MM.1S (cell line): ENCODE results near the gene FAM120AOS.

ENCODE experiments used
- DNase-seq: peaks from one replicate; pipeline ENCODE4 v3.0.0-alpha.2; 2015
- H2AFZ ChIP-seq: fragments of 300-600 bp; sonication (generic); 2 replicates; pipeline ENCODE4 v1.6.0; 2016; ENCODE audit warnings: antibody characterized with exemption, low read length
- H3F3A ChIP-seq: fragments of 300-600 bp; sonication (generic); 2 replicates; pipeline ENCODE4 v1.6.1; 2016; ENCODE audit warnings: mild to moderate bottlenecking, antibody characterized with exemption, low read length, moderate library complexity, mixed read lengths; ENCODE audit not compliant: insufficient read depth
- H3K27ac ChIP-seq: fragments of 300-600 bp; sonication (generic); 2 replicates; pipeline ENCODE4 v1.5.1; 2016; ENCODE audit warnings: mild to moderate bottlenecking, low read length
- H3K27me3 ChIP-seq: fragments of 300-600 bp; sonication (generic); replicated peaks from 2 replicates; pipeline ENCODE4 v1.6.0; 2016; ENCODE audit warnings: low read length; ENCODE audit not compliant: insufficient read depth
- H3K36me3 ChIP-seq: fragments of 300-600 bp; sonication (generic); replicated peaks from 2 replicates; pipeline ENCODE4 v1.6.1; 2016; ENCODE audit warnings: mild to moderate bottlenecking, low read length, mixed read lengths; ENCODE audit not compliant: insufficient read depth
- H3K4me1 ChIP-seq: fragments of 300-600 bp; sonication (generic); 2 replicates; pipeline ENCODE4 v1.6.1; 2016; ENCODE audit warnings: low read length, mixed read lengths
- H3K4me2 ChIP-seq: fragments of 300-600 bp; sonication (generic); 2 replicates; pipeline ENCODE4 v1.6.0; 2016; ENCODE audit warnings: low read depth, low read length
- H3K4me3 ChIP-seq: fragments of 300-600 bp; sonication (generic); 2 replicates; pipeline ENCODE4 v1.5.1; 2016; ENCODE audit warnings: low read length, mixed read lengths
- H3K79me2 ChIP-seq: fragments of 300-600 bp; sonication (generic); 2 replicates; pipeline ENCODE4 v1.6.1; 2016; ENCODE audit warnings: mixed run types, low read length, mixed read lengths
- H3K9ac ChIP-seq: fragments of 300-600 bp; sonication (generic); 2 replicates; pipeline ENCODE4 v1.6.1; 2016; ENCODE audit warnings: low read length, mixed read lengths
- H3K9me2 ChIP-seq: fragments of 300-600 bp; sonication (generic); replicated peaks from 2 replicates; pipeline ENCODE4 v1.6.1; 2016; ENCODE audit warnings: mild to moderate bottlenecking, low read length, mixed read lengths; ENCODE audit not compliant: insufficient read depth
- H3K9me3 ChIP-seq: fragments of 300-600 bp; sonication (generic); replicated peaks from 2 replicates; pipeline ENCODE4 v1.6.1; 2016; ENCODE audit warnings: mild to moderate bottlenecking, low read length, mixed read lengths; ENCODE audit not compliant: insufficient read depth
- H4K20me1 ChIP-seq: fragments of 300-600 bp; sonication (generic); 2 replicates; pipeline ENCODE4 v1.6.1; 2016; ENCODE audit warnings: mild to moderate bottlenecking, low read length, moderate library complexity, mixed read lengths; ENCODE audit not compliant: insufficient read depth
- CTCF ChIP-seq: fragments of 300-600 bp; sonication (generic); IDR thresholded peaks from 2 replicates; pipeline ENCODE4 v1.5.1; 2016; ENCODE audit warnings: antibody characterized with exemption, low read length, mixed read lengths
- EZH2 ChIP-seq: fragments of 300-600 bp; sonication (generic); optimal IDR thresholded peaks from 2 replicates; pipeline ENCODE3; 2017; ENCODE audit warnings: low read depth, mild to moderate bottlenecking, antibody characterized with exemption, low read length, mixed read lengths
- EZH2phosphoT487 ChIP-seq: fragments of 300-600 bp; sonication (generic); IDR thresholded peaks from 2 replicates; pipeline ENCODE4 v1.6.1; 2018; ENCODE audit warnings: antibody characterized with exemption, low read length

FAM120AOS gene

GRCh38 chr9:93422977-93423616, 30.3 kb downstream of the FAM120AOS start:
- no peak overlapping the region for H3K27ac ChIP-seq
- no peaks in the 10 kb centered on the region for H3K9me2 ChIP-seq

GRCh38 chr9:93419023-93419422, 34.4 kb downstream of the FAM120AOS start:
- no peaks in the 10 kb centered on the region for H4K20me1 ChIP-seq

More at GRCh38 chr9:93422977-93423616, 30.3 kb downstream of the FAM120AOS start:
- H4K20me1 ChIP-seq, result no peaks in the 10 kb centered on the region
- DNase-seq, result no peak
- H3K9me3 ChIP-seq, result no peaks in the 10 kb centered on the region
- no peak overlapping the region for H3K4me2 ChIP-seq
- TF ChIP-seq EZH2phosphoT487, result no peak
- TF ChIP-seq EZH2, result no peak
- TF ChIP-seq CTCF, result no peak
- H3K36me3 ChIP-seq, result no peaks in the 10 kb centered on the region; the same call in 1 of the 2 replicates
- H3K79me2 ChIP-seq, result no peaks in the 10 kb centered on the region
- no peaks in the 10 kb centered on the region for H3F3A ChIP-seq
- no peak overlapping the region for H2AFZ ChIP-seq
- H3K9ac ChIP-seq, result no peak overlapping the region
- no peaks in the 10 kb centered on the region for H3K27me3 ChIP-seq
- no peak overlapping the region for H3K4me3 ChIP-seq
- H3K4me1 ChIP-seq, result no peaks in the 10 kb centered on the region

GRCh38 chr9:93417538-93417937, 35.8 kb downstream of the FAM120AOS start:
- Histone ChIP-seq H4K20me1 (no peaks in the 10 kb centered on the region), H3K4me3 (no peak overlapping the region), H3K79me2 (no peaks in the 10 kb centered on the region), H3K27me3 (no peaks in the 10 kb centered on the region), H3F3A (no peaks in the 10 kb centered on the region), H3K9me3 (no peaks in the 10 kb centered on the region), H3K9me2 (no peaks in the 10 kb centered on the region), H3K36me3 (no peaks in the 10 kb centered on the region; the same call in 1 of the 2 replicates), H3K4me2 (no peak overlapping the region), H3K27ac (no peak overlapping the region), H3K4me1 (peaks cover 14% of the 10 kb centered on the region), H3K9ac (no peak overlapping the region), H2AFZ (no peak overlapping the region)
- TF ChIP-seq EZH2phosphoT487 (no peak), CTCF (no peak), EZH2 (no peak)
- no peak for DNase-seq

More at GRCh38 chr9:93419023-93419422, 34.4 kb downstream of the FAM120AOS start:
- no peak for DNase-seq
- H3K27ac ChIP-seq, result no peak overlapping the region
- no peaks in the 10 kb centered on the region for H3K9me3 ChIP-seq
- H3K4me1 ChIP-seq, result peaks cover 14% of the 10 kb centered on the region
- H3K4me2 ChIP-seq, result no peak overlapping the region
- H3K9me2 ChIP-seq, result no peaks in the 10 kb centered on the region
- H3K36me3 ChIP-seq, result no peaks in the 10 kb centered on the region; the same call in 1 of the 2 replicates
- H3K79me2 ChIP-seq, result no peaks in the 10 kb centered on the region
- no peaks in the 10 kb centered on the region for H3F3A ChIP-seq
- no peaks in the 10 kb centered on the region for H3K27me3 ChIP-seq
- no peak overlapping the region for H3K4me3 ChIP-seq
- no peak overlapping the region for H2AFZ ChIP-seq
- H3K9ac ChIP-seq, result no peak overlapping the region
- no peak for TF ChIP-seq CTCF
- TF ChIP-seq EZH2, result no peak
- no peak for TF ChIP-seq EZH2phosphoT487
